HG02840 (cell line): ENCODE measurements around the gene KRTAP1-1.
"Not testable (repeated sequence)": the region's sequence is repeated elsewhere in the genome, so short reads cannot be mapped to it uniquely, and the experiment has no call there.

Source experiments
- ATAC-seq: cut with Tn5 transposase; IDR thresholded peaks from one replicate; pipeline ENCODE4 v1.9.1; 2021; ENCODE audit warnings: mild to moderate bottlenecking, moderate library complexity, moderate number of reproducible peaks; ENCODE audit not compliant: unreplicated experiment, low FRiP score

Gene KRTAP1-1

GRCh38 chr17:41058741-41059140 is 17.5 kb upstream of the KRTAP1-1 start:
- ATAC-seq = no peak

DNA sequence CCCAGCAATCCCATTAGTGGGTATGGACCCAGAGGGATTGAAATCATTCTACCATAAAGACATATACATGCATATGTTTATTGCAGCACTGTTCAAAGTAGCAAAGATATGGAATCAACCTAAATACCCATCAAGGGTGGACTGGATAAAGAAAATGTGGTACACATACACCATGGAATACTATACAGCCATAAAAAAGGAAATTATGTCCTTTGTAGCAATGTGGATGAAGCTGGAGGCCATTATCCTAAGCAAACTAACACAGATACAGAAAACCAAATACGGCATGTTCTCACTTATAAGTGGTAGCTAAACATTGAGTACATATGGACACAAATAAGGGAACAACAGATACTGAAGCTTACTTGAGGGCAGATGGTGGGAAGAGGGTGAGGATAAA is 16.3 kb upstream of the KRTAP1-1 start:
- no peak for ATAC-seq

GRCh38 chr17:41055130-41055529 is 13.9 kb upstream of the KRTAP1-1 start, which contains the start of gene KRTAP2-2:
KRTAP2-2 (minus strand) TSS chr17:41055230; CDS start chr17:41055211, 19 bp downstream.
- ATAC-seq = not testable (repeated sequence)

- ATAC-seq = not testable (repeated sequence)
Observed at GRCh38 chr17:41054556-41054955, 13.3 kb upstream of the KRTAP1-1 start.

GRCh38 chr17:41054025-41054424 is 12.8 kb upstream of the KRTAP1-1 start:
- no peak for ATAC-seq

DNA sequence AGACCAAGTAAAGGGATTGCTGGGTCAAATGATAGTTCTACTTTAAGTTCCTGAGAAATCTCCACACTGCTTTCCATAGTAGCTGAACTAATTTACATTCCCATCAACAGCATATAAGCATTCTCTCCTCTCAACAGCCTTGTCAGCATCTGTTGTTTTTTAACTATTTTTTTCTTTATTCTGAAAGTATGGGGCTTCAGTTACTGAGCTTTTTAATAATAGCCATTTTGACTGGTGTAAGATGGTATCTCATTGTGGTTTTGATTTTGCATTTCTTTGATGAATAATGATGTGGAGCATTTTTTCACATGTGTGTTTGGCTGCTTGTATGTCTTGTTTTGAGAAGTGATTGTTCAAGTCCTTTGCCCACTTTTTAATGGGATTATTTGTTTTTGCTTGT is 11.3 kb upstream of the KRTAP1-1 start:
- no peak for ATAC-seq

GRCh38 chr17:41049110-41049509 is 7.9 kb upstream of the KRTAP1-1 start:
- ATAC-seq = no peak

DNA sequence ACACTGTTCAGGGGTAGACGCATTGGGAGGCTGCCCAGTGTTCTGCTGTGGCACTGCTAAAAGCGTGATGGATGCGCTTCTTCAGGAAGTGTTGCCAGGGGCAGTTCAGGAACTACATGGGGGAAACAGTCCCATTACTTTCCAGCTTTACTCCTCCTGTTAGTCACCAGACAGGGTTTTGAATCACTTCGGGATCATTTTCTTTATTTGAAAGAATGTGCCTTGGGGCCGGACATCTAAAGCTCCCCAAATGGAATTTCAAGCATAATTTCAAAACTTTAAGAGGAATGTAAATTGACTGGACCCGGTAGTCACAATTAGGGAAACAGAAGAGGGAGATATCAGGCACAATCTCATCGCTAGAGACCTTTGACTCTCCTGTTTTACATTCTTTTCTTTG is 7.2 kb upstream of the KRTAP1-1 start:
- ATAC-seq = no peak

GRCh38 chr17:41046735-41047465 is 5.7 kb upstream of the KRTAP1-1 start, which contains the start of gene KRTAP2-1:
KRTAP2-1 (minus strand) TSS chr17:41047316; CDS start chr17:41047267, 49 bp downstream.
- ATAC-seq = not testable (repeated sequence)

- ATAC-seq = no peak
Observed at GRCh38 chr17:41042953-41043352, 1.7 kb upstream of the KRTAP1-1 start.

DNA sequence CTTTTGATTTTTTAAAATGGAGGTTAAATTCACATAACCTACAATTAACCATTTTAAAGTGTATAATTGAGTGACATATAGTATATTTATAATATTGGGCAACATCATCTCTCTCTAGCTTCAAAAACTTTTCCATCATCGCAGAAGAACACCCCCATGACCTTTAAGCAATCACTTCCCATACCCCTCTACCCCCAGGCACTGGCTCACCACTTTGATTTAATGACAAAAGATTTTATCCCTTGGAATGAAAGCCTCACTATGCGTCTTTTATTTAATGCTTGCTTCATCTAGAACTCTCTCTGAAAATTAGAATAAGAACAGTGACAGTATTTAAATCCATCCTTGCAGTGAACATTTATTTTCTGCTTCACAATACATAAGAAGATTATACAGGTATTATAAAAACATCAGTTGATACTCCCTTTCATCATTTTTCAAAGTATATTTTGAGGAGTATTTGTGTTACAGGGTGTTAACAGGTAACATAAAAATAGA is 3.3 kb downstream of the KRTAP1-1 start:
- no peak for ATAC-seq

GRCh38 chr17:41034346-41034935 is 6.8 kb downstream of the KRTAP1-1 start, which contains the start of gene KRTAP1-3:
KRTAP1-3 (minus strand) TSS chr17:41034874; CDS start chr17:41034821, 53 bp downstream.
- not testable (repeated sequence) for ATAC-seq

GRCh38 chr17:41029633-41030245 is 11.5 kb downstream of the KRTAP1-1 start, which contains the start of gene KRTAP1-4:
KRTAP1-4 (minus strand) TSS chr17:41030195; CDS start chr17:41030078, 117 bp downstream.
- no peak for ATAC-seq

GRCh38 chr17:41026715-41027471 is 14.4 kb downstream of the KRTAP1-1 start, which contains the start of gene KRTAP1-5:
KRTAP1-5 (minus strand) TSS chr17:41027208; CDS start chr17:41027155, 53 bp downstream.
- ATAC-seq = no peak

DNA sequence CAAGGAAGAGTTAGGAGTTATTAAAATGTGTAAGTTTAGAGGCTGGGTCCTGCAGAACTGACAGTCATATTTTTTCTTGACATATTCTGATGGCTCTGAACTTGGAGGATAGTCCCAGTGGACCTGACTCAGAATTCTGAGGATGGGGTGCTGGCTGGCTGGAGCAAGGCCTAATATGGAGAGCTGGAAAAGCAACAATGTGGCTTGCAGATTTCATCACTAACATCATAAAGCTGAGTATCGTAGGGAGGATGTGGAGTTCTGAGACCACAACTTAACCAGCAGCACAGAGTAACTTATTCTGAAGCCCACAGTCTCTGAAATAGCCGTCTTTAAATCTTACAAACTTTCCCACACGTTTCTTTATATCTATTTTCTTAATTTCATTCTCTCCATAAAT is 16.6 kb downstream of the KRTAP1-1 start:
- ATAC-seq = no peak

DNA sequence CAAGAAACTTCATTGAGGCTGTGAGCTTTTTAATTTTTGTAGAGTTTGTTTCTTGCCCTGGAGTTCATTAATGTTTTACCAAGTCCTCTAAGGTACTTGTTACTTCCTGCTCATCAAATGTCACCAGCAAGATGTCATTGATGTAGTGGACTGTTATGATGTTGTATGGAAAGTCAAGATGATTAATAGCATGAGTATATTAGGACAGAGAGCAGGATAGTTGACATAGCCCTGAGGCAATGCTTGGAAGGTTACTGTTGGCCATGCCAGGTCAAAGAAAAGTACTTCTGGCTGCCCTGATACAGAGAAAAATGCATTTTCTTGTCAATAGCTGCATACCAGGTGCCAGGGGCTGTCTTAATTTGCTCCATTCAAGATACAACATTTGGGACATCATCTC is 20.9 kb downstream of the KRTAP1-1 start:
- ATAC-seq = no peak

- ATAC-seq = no peak
Observed at GRCh38 chr17:41019415-41019814, 21.8 kb downstream of the KRTAP1-1 start.

DNA sequence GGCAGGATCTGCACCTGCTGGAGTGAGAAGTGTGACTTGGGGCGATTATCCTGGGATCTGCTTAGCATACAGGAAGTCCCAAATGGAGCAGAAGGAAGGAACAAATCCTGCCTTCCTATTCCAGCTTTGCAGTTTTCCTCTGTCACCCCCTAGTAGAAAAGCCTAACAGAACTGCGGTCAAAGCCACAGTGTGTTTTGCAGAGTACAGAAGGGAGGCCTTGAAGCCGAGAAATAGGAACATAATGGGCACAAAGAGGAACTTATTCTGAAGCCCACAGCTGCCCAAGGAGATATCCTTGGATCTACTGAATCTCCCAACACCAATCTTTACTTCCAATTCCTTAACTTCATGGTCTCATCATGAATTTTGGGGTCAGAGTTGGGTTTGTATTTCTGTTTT is 22.7 kb downstream of the KRTAP1-1 start:
- no peak for ATAC-seq

DNA sequence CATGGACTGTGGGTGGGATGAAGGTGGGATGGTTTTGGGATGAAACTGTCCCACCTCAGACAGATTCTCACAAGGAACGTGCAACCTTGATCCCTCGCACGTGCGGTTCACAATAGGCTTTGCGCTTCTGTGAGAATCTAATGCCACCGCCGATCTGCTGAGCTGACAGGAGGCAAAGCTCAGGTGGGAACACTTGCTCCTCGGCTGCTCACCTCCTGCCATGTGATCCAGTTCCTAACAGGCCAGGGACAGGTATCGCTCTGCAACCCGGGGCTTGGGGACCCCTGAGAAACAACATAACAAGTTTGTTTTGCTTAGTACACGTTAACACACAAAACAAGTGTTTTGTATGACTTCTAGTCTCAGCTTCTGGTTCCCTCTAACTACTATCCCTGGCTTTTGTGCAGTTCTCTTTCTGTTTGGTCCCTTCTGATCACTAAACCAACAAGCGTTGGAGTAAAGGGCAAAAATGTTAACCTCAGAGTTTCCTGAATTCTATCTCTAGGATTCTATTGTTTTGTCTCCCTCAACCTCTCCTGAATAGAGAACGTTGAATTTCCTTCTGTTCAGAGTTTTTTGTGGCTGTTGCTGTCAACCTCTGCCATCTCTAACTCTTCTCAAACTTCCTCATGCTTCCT is 24.6 kb downstream of the KRTAP1-1 start:
- no peak for ATAC-seq

DNA sequence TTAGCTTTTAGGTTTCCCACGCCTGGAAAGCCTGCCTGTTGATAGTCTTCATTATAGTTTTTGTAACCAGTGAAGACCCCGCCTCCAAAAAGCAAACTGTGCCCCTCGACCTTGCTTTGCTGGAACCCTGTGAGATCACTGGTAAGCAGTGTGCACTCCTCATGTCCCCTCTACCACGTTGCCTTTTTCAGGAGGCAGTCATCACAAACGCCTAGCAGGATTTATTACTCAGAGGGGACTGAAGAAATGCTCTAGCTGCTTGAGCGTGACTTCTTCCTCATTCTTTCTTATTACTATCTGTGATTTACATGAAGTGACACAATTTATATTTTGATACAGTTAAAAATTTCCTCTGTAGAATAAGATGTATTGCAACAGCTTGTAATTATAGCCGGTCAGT is 25.8 kb downstream of the KRTAP1-1 start:
- ATAC-seq = no peak
